HepG2 (cell line): ENCODE measurements around the gene SEC16A. TPM values are rescaled to one million over a fixed set of nuclear protein-coding genes. Genes with fewer than 3 reads are reported as not detected.

Source experiments
- BRD4 ChIP-seq: sonication (generic); formaldehyde crosslinking; IDR thresholded peaks from 2 replicates; pipeline ENCODE4 v1.4.0; 2020; ENCODE audit warnings: missing genetic modification reagents
- CEBPG ChIP-seq: IDR thresholded peaks from 2 replicates; pipeline ENCODE4 v1.6.1; 2016
- ELF3 ChIP-seq: IDR thresholded peaks from 2 replicates; pipeline ENCODE4 v1.6.1; 2016; ENCODE audit warnings: missing genetic modification reagents, missing compliant biosample characterization
- JUNB ChIP-seq: sonication (generic); formaldehyde crosslinking; IDR thresholded peaks from 2 replicates; pipeline ENCODE4 v1.8.0; 2022; ENCODE audit warnings: missing genetic modification reagents, mild to moderate bottlenecking, borderline replicate concordance
- KDM4B ChIP-seq: sonication (generic); formaldehyde crosslinking; IDR thresholded peaks from 2 replicates; pipeline ENCODE4 v1.4.0; 2020; ENCODE audit warnings: missing genetic modification reagents
- MAFK ChIP-seq, 2 experiments: IDR thresholded peaks in 1 of 2; conservative IDR thresholded peaks in 1 of 2; 2 replicates each; pipeline ENCODE4 v1.6.1; 2011; ENCODE audit warnings: improper control_type of control experiment in 2 of 2, low read length in 2 of 2
- MXI1 ChIP-seq: IDR thresholded peaks from 3 replicates; pipeline ENCODE4 v1.6.1; 2012; ENCODE audit warnings: low read depth, low read length, inconsistent platforms, borderline replicate concordance
- MZF1 ChIP-seq: sonication (generic); formaldehyde crosslinking; IDR thresholded peaks from 2 replicates; pipeline ENCODE4 v1.8.1; 2023; ENCODE audit warnings: mild to moderate bottlenecking, missing genetic modification reagents, borderline replicate concordance
- PHB2 ChIP-seq: fragments of 450-650 bp; IDR thresholded peaks from 2 replicates; pipeline ENCODE4 v1.6.1; 2018; ENCODE audit not compliant: partially characterized antibody
- POLR2AphosphoS2 ChIP-seq: IDR thresholded peaks from 2 replicates; pipeline ENCODE4 v1.6.1; 2011; ENCODE audit warnings: low read depth, low read length, improper control_type of control experiment
- SMARCC2 ChIP-seq: fragments of 450-650 bp; IDR thresholded peaks from 2 replicates; pipeline ENCODE4 v1.6.1; 2017; ENCODE audit warnings: antibody characterized with exemption, mild to moderate bottlenecking
- SOX13 ChIP-seq, 3 experiments: fragments of 450-650 bp in 1 of 3; sonication (generic) in 1 of 3; formaldehyde crosslinking in 1 of 3; IDR thresholded peaks in 2 of 3; conservative IDR thresholded peaks in 1 of 3; 2 replicates each; pipeline versions ENCODE4 v1.5.0 to v1.6.1; 2016 to 2020; ENCODE audit warnings: antibody characterized with exemption in 1 of 3, mild to moderate bottlenecking in 1 of 3, missing compliant biosample characterization in 1 of 3, missing genetic modification reagents in 1 of 3, moderate library complexity in 1 of 3
- STAT5B ChIP-seq: sonication (generic); formaldehyde crosslinking; IDR thresholded peaks from 2 replicates; pipeline ENCODE4 v1.4.0; 2020; ENCODE audit warnings: missing genetic modification reagents
- TBX3 ChIP-seq: fragments of 450-650 bp; IDR thresholded peaks from 2 replicates; pipeline ENCODE4 v1.6.1; 2017; ENCODE audit warnings: antibody characterized with exemption, mild to moderate bottlenecking, inconsistent platforms, borderline replicate concordance
- ZNF451 ChIP-seq: sonication (generic); formaldehyde crosslinking; IDR thresholded peaks from 2 replicates; pipeline ENCODE4 v1.5.0; 2020; ENCODE audit warnings: mild to moderate bottlenecking, missing genetic modification reagents
- ZNF605 ChIP-seq: sonication (generic); formaldehyde crosslinking; IDR thresholded peaks from 2 replicates; pipeline ENCODE4 v1.8.0; 2022; ENCODE audit warnings: mild to moderate bottlenecking, missing genetic modification reagents
- polyA plus RNA-seq, 8 experiments: library from polyadenylated mRNA; depleted of rRNA in 3 of 8; stranded (reverse) in 7 of 8; unstranded in 1 of 8; fragments of >200 nt; fragmentation: Illumina TruSeq in 4 of 8; extraction: Trizol in 4 of 8; gene quantifications; 2 replicates each; pipeline versions ENCODE4 v1.2.1 to v1.2.3, GENCODE V29; 2011 to 2016; ENCODE audit warnings: low read depth in 4 of 8, missing spikeins in 1 of 8, mixed read lengths in 1 of 8; ENCODE audit not compliant: insufficient read depth in 1 of 8
- total RNA-seq, 5 experiments: library from RNA; depleted of rRNA; stranded (reverse); fragments of >200 nt; fragmentation: Illumina TruSeq; extraction: Trizol; gene quantifications; 2 replicates each; pipeline ENCODE4 v1.2.3, GENCODE V29; 2016; ENCODE audit warnings: low read depth in 1 of 5
- TF ChIP-seq, protein P1 (sequence below): sonication (generic); formaldehyde crosslinking; IDR thresholded peaks from 2 replicates; pipeline ENCODE4 v1.8.0; 2022; ENCODE audit warnings: missing genetic modification reagents, mild to moderate bottlenecking, moderate library complexity, borderline replicate concordance
- TF ChIP-seq, protein P2 (sequence below): sonication (generic); formaldehyde crosslinking; conservative IDR thresholded peaks from 2 replicates; pipeline ENCODE4 v1.4.0; 2020; ENCODE audit warnings: mild to moderate bottlenecking, missing genetic modification reagents, moderate library complexity
- TF ChIP-seq, protein P3 (sequence below): sonication (generic); formaldehyde crosslinking; IDR thresholded peaks from 2 replicates; pipeline ENCODE4 v1.4.0; 2020; ENCODE audit warnings: missing genetic modification reagents
- TF ChIP-seq, protein P4 (sequence below): sonication (generic); formaldehyde crosslinking; IDR thresholded peaks from 2 replicates; pipeline ENCODE4 v1.4.0; 2020; ENCODE audit warnings: missing genetic modification reagents, borderline replicate concordance

Gene SEC16A
- total and polyA plus RNA-seq, 2 of the 13 experiments (the other 11 are each of a cell fraction or from before 2014, with no cell fraction given) = 15.9 to 18.9 TPM

DNA sequence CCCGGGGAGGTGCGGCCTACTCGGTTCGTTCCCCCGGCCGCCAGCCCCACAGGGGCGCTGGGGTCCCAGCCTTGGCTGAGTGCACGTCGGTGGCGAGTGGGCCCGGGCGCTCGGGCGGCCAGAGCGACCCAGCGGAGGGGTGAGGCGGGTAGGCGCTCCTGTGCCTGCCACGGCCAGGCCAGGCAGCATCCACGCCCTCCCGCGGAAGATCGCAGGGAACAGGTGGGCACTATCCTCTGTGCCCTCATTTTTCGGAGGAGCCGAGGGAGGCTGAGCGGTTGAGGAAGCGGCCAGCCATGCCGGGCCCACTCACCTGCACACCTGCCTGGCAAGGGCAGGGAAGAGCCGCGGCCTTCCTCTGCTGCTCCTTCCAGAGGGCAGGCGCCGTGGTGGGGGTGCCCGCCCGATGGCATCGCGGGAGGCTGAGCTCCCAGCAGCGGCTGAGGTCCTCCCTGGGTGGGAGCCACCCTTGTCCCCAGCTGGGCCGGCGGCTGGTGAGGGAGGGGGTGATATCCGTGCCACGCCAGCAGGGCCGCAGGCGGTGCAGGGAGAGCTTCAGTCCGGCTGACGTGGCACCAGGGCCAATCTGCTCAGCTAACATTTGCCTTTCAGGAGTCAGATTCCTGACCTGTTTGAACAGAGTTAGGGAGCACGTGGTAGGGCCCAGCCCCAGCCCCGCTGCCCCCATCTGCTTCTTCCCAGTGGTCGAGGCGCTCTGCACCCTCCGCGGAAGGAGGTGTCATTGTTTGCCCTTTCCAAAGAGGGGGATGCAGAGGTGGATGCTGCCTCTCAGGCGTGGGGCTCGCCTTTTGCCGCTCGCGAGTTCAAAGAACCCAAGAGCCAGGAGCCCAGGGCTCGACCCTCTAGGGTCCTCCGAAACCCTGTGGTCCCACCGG lies 1.6 kb upstream of the SEC16A start (continued):
- TF ChIP-seq, protein P1, sequence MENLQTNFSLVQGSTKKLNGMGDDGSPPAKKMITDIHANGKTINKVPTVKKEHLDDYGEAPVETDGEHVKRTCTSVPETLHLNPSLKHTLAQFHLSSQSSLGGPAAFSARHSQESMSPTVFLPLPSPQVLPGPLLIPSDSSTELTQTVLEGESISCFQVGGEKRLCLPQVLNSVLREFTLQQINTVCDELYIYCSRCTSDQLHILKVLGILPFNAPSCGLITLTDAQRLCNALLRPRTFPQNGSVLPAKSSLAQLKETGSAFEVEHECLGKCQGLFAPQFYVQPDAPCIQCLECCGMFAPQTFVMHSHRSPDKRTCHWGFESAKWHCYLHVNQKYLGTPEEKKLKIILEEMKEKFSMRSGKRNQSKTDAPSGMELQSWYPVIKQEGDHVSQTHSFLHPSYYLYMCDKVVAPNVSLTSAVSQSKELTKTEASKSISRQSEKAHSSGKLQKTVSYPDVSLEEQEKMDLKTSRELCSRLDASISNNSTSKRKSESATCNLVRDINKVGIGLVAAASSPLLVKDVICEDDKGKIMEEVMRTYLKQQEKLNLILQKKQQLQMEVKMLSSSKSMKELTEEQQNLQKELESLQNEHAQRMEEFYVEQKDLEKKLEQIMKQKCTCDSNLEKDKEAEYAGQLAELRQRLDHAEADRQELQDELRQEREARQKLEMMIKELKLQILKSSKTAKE (CRISPR knock-in tag) = no peak
- TF ChIP-seq MXI1 (peak; percentile 44; the same call in 1 of the 3 replicates), CEBPG (no peak), SOX13 (IDR thresholded peaks at IDR 0.05) (no peak), SOX13 (CRISPR knock-in tag; conservative IDR thresholded peaks at IDR 0.05 in 1 of 2, IDR thresholded peaks at IDR 0.05 in 1 of 2) (peak in 1 of 2 experiments; percentile 17; a peak in 1 of 4 replicates), POLR2AphosphoS2 (no peak), PHB2 (no peak), STAT5B (CRISPR knock-in tag) (no peak), ZNF451 (no peak), BRD4 (0 out of 2 replicates have a peak, but pooled peaks have one; percentile 33), MZF1 (no peak), MAFK (conservative IDR thresholded peaks at IDR 0.05 in 1 of 2, IDR thresholded peaks at IDR 0.05 in 1 of 2; ENCODE audit: low read length in 2 of 2) (0 out of 4 replicates have a peak, but pooled peaks have one; percentile 0 to 1), ELF3 (CRISPR knock-in tag) (no peak), TBX3 (no peak), SMARCC2 (no peak), JUNB (CRISPR knock-in tag) (no peak), ZNF605 (CRISPR knock-in tag) (peak; percentile 43; the same call in 1 of the 2 replicates), KDM4B (CRISPR knock-in tag) (no peak)
- TF ChIP-seq, protein P2, sequence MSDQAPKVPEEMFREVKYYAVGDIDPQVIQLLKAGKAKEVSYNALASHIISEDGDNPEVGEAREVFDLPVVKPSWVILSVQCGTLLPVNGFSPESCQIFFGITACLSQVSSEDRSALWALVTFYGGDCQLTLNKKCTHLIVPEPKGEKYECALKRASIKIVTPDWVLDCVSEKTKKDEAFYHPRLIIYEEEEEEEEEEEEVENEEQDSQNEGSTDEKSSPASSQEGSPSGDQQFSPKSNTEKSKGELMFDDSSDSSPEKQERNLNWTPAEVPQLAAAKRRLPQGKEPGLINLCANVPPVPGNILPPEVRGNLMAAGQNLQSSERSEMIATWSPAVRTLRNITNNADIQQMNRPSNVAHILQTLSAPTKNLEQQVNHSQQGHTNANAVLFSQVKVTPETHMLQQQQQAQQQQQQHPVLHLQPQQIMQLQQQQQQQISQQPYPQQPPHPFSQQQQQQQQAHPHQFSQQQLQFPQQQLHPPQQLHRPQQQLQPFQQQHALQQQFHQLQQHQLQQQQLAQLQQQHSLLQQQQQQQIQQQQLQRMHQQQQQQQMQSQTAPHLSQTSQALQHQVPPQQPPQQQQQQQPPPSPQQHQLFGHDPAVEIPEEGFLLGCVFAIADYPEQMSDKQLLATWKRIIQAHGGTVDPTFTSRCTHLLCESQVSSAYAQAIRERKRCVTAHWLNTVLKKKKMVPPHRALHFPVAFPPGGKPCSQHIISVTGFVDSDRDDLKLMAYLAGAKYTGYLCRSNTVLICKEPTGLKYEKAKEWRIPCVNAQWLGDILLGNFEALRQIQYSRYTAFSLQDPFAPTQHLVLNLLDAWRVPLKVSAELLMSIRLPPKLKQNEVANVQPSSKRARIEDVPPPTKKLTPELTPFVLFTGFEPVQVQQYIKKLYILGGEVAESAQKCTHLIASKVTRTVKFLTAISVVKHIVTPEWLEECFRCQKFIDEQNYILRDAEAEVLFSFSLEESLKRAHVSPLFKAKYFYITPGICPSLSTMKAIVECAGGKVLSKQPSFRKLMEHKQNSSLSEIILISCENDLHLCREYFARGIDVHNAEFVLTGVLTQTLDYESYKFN (CRISPR knock-in tag) = no peak
- TF ChIP-seq, protein P3, sequence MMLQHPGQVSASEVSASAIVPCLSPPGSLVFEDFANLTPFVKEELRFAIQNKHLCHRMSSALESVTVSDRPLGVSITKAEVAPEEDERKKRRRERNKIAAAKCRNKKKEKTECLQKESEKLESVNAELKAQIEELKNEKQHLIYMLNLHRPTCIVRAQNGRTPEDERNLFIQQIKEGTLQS (CRISPR knock-in tag) = no peak
- TF ChIP-seq, protein P4, sequence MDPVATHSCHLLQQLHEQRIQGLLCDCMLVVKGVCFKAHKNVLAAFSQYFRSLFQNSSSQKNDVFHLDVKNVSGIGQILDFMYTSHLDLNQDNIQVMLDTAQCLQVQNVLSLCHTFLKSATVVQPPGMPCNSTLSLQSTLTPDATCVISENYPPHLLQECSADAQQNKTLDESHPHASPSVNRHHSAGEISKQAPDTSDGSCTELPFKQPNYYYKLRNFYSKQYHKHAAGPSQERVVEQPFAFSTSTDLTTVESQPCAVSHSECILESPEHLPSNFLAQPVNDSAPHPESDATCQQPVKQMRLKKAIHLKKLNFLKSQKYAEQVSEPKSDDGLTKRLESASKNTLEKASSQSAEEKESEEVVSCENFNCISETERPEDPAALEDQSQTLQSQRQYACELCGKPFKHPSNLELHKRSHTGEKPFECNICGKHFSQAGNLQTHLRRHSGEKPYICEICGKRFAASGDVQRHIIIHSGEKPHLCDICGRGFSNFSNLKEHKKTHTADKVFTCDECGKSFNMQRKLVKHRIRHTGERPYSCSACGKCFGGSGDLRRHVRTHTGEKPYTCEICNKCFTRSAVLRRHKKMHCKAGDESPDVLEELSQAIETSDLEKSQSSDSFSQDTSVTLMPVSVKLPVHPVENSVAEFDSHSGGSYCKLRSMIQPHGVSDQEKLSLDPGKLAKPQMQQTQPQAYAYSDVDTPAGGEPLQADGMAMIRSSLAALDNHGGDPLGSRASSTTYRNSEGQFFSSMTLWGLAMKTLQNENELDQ (CRISPR knock-in tag) = no peak
